Activated naive CD8-positive, alpha-beta T cell treated with anti-CD3 and anti-CD28 coated beads, Interleukin-2, amount 50 U/mL, for 24 hours (primary cell): ENCODE results near the gene SCFD1.
A peak's percentile ranks its signal among the peaks of the same experiment; 100 is the strongest.
"Not testable (repeated sequence)": the region's sequence is repeated elsewhere in the genome, so short reads cannot be mapped to it uniquely, and the experiment has no call there.

Experiments
- ATAC-seq: fragments of 150-1000 bp; cut with Tn5 transposase; one replicate; pipeline ENCODE4 v1.10.0; 2021
- DNase-seq: peaks from one replicate; pipeline ENCODE4 v3.0.0; 2021
- H3K27ac Mint-ChIP-seq: one replicate; pipeline ENCODE4 v1.8.0; 2021; ENCODE audit warnings: mild to moderate bottlenecking, mixed read lengths
- H3K27me3 Mint-ChIP-seq: one replicate; pipeline ENCODE4 v1.8.0; 2021; ENCODE audit warnings: mixed read lengths
- H3K36me3 Mint-ChIP-seq: one replicate; pipeline ENCODE4 v1.8.0; 2021; ENCODE audit warnings: low read depth, mixed read lengths
- H3K4me1 Mint-ChIP-seq: one replicate; pipeline ENCODE4 v1.8.0; 2021; ENCODE audit warnings: mixed read lengths
- H3K4me3 Mint-ChIP-seq: one replicate; pipeline ENCODE4 v1.8.0; 2021; ENCODE audit warnings: mild to moderate bottlenecking, moderate library complexity, mixed read lengths
- H3K9me3 Mint-ChIP-seq: one replicate; pipeline ENCODE4 v1.8.0; 2021; ENCODE audit warnings: mixed read lengths

The SCFD1 gene

GRCh38 chr14:30630248-30630647, 8.1 kb downstream of the SCFD1 start:
- Mint-ChIP-seq H3K4me1 (peaks cover 7% of the 10 kb centered on the region), H3K9me3 (no peaks in the 10 kb centered on the region), H3K27ac (no peak overlapping the region), H3K36me3 (peaks cover 34% of the 10 kb centered on the region), H3K4me3 (no peak overlapping the region), H3K27me3 (no peaks in the 10 kb centered on the region)
- ATAC-seq (no peak), DNase-seq (no peak)

DNA sequence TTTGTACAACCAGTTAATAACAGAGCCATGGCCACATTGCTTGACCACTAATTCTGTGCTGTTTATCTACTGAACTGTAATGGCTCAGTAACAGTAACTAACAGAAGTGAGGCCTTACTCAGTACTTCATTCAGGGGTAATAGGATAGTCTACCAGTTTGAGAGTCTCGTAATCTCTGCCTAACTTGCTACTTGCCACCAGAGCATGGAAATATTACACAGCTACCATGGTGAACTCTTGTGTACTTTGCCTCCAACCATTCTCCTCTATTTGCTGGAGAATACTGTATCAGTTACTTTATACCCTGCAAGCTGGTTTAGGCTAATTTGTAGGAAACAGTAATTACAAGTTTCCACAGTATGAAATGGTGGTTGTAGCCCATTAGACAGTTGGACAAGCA, 10.6 kb downstream of the SCFD1 start:
- H3K27me3 Mint-ChIP-seq, result no peaks in the 10 kb centered on the region
- H3K27ac Mint-ChIP-seq, result no peak overlapping the region
- no peak for ATAC-seq
- H3K36me3 Mint-ChIP-seq, result peaks cover 47% of the 10 kb centered on the region
- H3K9me3 Mint-ChIP-seq, result no peaks in the 10 kb centered on the region
- no peak overlapping the region for H3K4me3 Mint-ChIP-seq
- DNase-seq, result no peak
- H3K4me1 Mint-ChIP-seq, result peaks cover 4% of the 10 kb centered on the region

DNA sequence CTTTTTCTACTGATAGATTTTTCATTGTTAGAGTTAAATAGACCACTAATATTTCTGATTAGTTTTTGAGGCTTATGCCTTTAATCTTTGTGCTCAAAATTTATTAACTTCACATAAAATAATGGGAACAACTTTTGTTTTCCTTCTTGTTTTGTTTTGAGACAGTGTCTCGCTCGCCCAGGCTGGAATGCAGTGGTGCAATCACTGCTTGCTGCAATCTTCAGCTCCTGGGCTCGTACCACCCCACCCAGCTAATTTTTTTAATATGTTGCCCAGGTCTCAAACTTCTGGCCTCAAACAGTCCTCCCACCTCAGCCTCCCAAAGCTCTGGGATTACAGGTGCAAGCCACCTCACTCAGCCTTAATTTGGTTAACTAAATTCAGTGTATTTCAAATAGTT, 16.8 kb downstream of the SCFD1 start:
- no peaks in the 10 kb centered on the region for H3K9me3 Mint-ChIP-seq
- peaks cover 33% of the 10 kb centered on the region for H3K36me3 Mint-ChIP-seq
- no peak for DNase-seq
- no peaks in the 10 kb centered on the region for H3K4me1 Mint-ChIP-seq
- no peak overlapping the region for H3K4me3 Mint-ChIP-seq
- no peak overlapping the region for H3K27ac Mint-ChIP-seq
- H3K27me3 Mint-ChIP-seq, result no peaks in the 10 kb centered on the region
- no peak for ATAC-seq

- Mint-ChIP-seq H3K27me3 (no peaks in the 10 kb centered on the region), H3K36me3 (peaks cover 39% of the 10 kb centered on the region), H3K27ac (no peak overlapping the region), H3K4me3 (no peak overlapping the region), H3K4me1 (no peaks in the 10 kb centered on the region), H3K9me3 (peaks cover 14% of the 10 kb centered on the region)
- DNase-seq (no peak), ATAC-seq (no peak)
These were observed 19.1 kb downstream of the SCFD1 start for GRCh38 chr14:30641207-30641606.

DNA sequence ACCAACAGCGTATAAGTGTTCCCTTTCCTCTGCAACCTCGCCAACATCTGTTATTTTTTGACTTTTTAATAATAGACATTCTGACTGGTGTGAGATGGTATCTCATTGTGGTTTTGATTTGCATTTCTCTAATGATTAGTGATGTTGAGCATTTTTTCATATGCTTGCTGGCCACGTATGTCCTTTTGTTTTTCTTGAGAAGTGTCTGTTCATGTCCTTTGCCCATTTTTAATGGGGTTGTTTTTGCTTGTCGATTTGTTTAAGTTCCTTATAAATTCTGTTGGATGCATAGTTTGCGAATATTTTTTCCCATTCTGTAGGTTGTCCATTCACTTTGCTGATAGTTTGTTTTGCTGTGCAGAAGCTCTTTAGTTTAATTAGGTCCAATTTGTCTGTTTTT, 22.3 kb downstream of the SCFD1 start:
- not testable (repeated sequence) for H3K4me3 Mint-ChIP-seq, H3K27ac Mint-ChIP-seq, H3K27me3 Mint-ChIP-seq, ATAC-seq, DNase-seq, H3K4me1 Mint-ChIP-seq
- H3K9me3 Mint-ChIP-seq, result peaks cover 14% of the 10 kb centered on the region
- H3K36me3 Mint-ChIP-seq, result peaks cover 37% of the 10 kb centered on the region

- Mint-ChIP-seq H3K9me3 (peaks cover 14% of the 10 kb centered on the region), H3K4me1 (no peaks in the 10 kb centered on the region), H3K27ac (no peak overlapping the region), H3K4me3 (no peak overlapping the region), H3K27me3 (no peaks in the 10 kb centered on the region), H3K36me3 (peaks cover 43% of the 10 kb centered on the region)
- DNase-seq (no peak), ATAC-seq (no peak)
These were observed 23.5 kb downstream of the SCFD1 start for GRCh38 chr14:30645600-30645999.

- DNase-seq (no peak), ATAC-seq (no peak)
- H3K9me3 Mint-ChIP-seq, result peaks cover 14% of the 10 kb centered on the region
- no peaks in the 10 kb centered on the region for H3K27me3 Mint-ChIP-seq
- H3K27ac Mint-ChIP-seq, result no peak overlapping the region
- no peak overlapping the region for H3K4me3 Mint-ChIP-seq
- H3K4me1 Mint-ChIP-seq, result no peaks in the 10 kb centered on the region
- peaks cover 47% of the 10 kb centered on the region for H3K36me3 Mint-ChIP-seq
These were observed 26.4 kb downstream of the SCFD1 start for GRCh38 chr14:30648471-30648870.

- no peak overlapping the region for H3K4me3 Mint-ChIP-seq
- peaks cover 27% of the 10 kb centered on the region for H3K36me3 Mint-ChIP-seq
- H3K9me3 Mint-ChIP-seq, result no peaks in the 10 kb centered on the region
- H3K27me3 Mint-ChIP-seq, result no peaks in the 10 kb centered on the region
- H3K27ac Mint-ChIP-seq, result no peak overlapping the region
- H3K4me1 Mint-ChIP-seq, result no peaks in the 10 kb centered on the region
- ATAC-seq, result no peak
- DNase-seq, result no peak
These were observed 29.8 kb downstream of the SCFD1 start for GRCh38 chr14:30651937-30652336.

- ATAC-seq (no peak), DNase-seq (no peak)
- Mint-ChIP-seq H3K27me3 (no peaks in the 10 kb centered on the region), H3K9me3 (no peaks in the 10 kb centered on the region), H3K36me3 (peaks cover 27% of the 10 kb centered on the region), H3K27ac (no peak overlapping the region), H3K4me1 (no peaks in the 10 kb centered on the region), H3K4me3 (no peak overlapping the region)
These were observed 33.0 kb downstream of the SCFD1 start for GRCh38 chr14:30655124-30655523.

- DNase-seq (no peak), ATAC-seq (no peak)
- no peak overlapping the region for H3K4me3 Mint-ChIP-seq
- no peaks in the 10 kb centered on the region for H3K4me1 Mint-ChIP-seq
- H3K36me3 Mint-ChIP-seq, result peaks cover 29% of the 10 kb centered on the region
- no peak overlapping the region for H3K27ac Mint-ChIP-seq
- H3K27me3 Mint-ChIP-seq, result no peaks in the 10 kb centered on the region
- no peaks in the 10 kb centered on the region for H3K9me3 Mint-ChIP-seq
These were observed 33.5 kb downstream of the SCFD1 start for GRCh38 chr14:30655658-30656057.

- peaks cover 28% of the 10 kb centered on the region for H3K36me3 Mint-ChIP-seq
These were observed 34.1 kb downstream of the SCFD1 start for GRCh38 chr14:30656190-30656632.

GRCh38 chr14:30657050-30657449, 34.9 kb downstream of the SCFD1 start:
- peaks cover 21% of the 10 kb centered on the region for H3K36me3 Mint-ChIP-seq
- H3K27me3 Mint-ChIP-seq, result no peaks in the 10 kb centered on the region
- H3K27ac Mint-ChIP-seq, result no peak overlapping the region
- no peaks in the 10 kb centered on the region for H3K4me1 Mint-ChIP-seq
- DNase-seq (no peak), ATAC-seq (no peak)
- H3K4me3 Mint-ChIP-seq, result no peak overlapping the region
- H3K9me3 Mint-ChIP-seq, result no peaks in the 10 kb centered on the region

More at GRCh38 chr14:30656190-30656632, 34.1 kb downstream of the SCFD1 start:
- Mint-ChIP-seq H3K4me3 (no peak overlapping the region), H3K4me1 (no peaks in the 10 kb centered on the region), H3K27ac (no peak overlapping the region), H3K9me3 (no peaks in the 10 kb centered on the region), H3K27me3 (no peaks in the 10 kb centered on the region)
- peak; percentile 22 for DNase-seq
- no peak for ATAC-seq

DNA sequence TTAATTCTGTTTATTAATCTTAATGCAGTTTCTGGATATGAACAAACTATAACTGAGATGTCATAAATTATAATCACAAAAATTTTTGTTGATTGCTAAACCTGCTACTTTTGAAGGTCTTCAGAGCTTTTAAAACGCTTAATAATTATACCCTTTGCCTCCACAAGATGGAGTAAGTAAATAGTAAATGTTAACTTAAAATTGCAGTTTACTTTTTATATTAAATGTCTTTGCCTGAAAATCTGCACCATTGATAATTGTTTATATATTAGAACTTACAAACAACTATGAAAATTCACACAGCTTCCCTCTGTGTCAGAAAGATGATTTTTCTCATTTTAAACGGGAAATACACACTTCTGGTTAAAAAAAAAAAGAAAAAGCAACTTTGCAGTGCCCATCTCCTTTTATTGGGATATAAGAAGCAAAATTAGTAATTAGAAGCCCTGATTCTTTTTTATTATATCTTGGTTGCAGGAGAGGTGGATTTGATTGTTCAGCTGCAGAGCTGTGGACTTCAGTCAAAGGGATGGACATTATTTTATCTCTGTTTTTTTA, 35.6 kb downstream of the SCFD1 start:
- peaks cover 26% of the 10 kb centered on the region for H3K36me3 Mint-ChIP-seq
- H3K27me3 Mint-ChIP-seq, result no peaks in the 10 kb centered on the region
- H3K4me3 Mint-ChIP-seq, result no peak overlapping the region
- H3K4me1 Mint-ChIP-seq, result no peaks in the 10 kb centered on the region
- H3K9me3 Mint-ChIP-seq, result no peaks in the 10 kb centered on the region
- no peak for DNase-seq
- no peak for ATAC-seq
- H3K27ac Mint-ChIP-seq, result no peak overlapping the region

GRCh38 chr14:30658645-30659044, 36.5 kb downstream of the SCFD1 start:
- no peak overlapping the region for H3K27ac Mint-ChIP-seq
- no peaks in the 10 kb centered on the region for H3K27me3 Mint-ChIP-seq
- H3K36me3 Mint-ChIP-seq, result peaks cover 28% of the 10 kb centered on the region
- H3K4me1 Mint-ChIP-seq, result no peaks in the 10 kb centered on the region
- ATAC-seq, result no peak
- no peaks in the 10 kb centered on the region for H3K9me3 Mint-ChIP-seq
- no peak overlapping the region for H3K4me3 Mint-ChIP-seq
- DNase-seq, result no peak

DNA sequence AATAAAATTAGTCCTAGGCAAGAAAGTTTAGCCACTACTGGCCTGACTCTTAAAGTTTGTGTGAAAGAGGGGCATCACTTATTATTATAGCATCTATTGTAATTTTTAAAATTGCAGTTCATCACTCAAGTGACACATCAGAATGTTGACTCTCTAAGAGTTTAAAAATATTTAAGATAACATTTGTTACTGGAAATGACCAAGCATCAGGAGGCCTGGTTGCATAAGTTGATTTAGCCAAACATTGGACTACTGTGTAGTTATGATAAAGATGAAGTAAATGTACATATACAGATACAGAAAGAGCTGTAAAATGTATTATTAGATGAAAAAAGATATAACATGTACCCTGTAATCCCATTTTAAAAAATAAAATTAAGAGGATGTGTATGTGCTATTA, 47.5 kb downstream of the SCFD1 start:
- ATAC-seq, result no peak

GRCh38 chr14:30673071-30673470, 51.0 kb downstream of the SCFD1 start:
- no peaks in the 10 kb centered on the region for H3K4me1 Mint-ChIP-seq
- peaks cover 31% of the 10 kb centered on the region for H3K36me3 Mint-ChIP-seq
- DNase-seq, result no peak
- no peak overlapping the region for H3K4me3 Mint-ChIP-seq
- no peak for ATAC-seq
- no peaks in the 10 kb centered on the region for H3K27me3 Mint-ChIP-seq
- H3K9me3 Mint-ChIP-seq, result no peaks in the 10 kb centered on the region
- no peak overlapping the region for H3K27ac Mint-ChIP-seq

More for the DNA sequence above, 47.5 kb downstream of the SCFD1 start:
- H3K27me3 Mint-ChIP-seq, result no peaks in the 10 kb centered on the region
- no peak for DNase-seq
- H3K4me3 Mint-ChIP-seq, result no peak overlapping the region
- H3K4me1 Mint-ChIP-seq, result peaks cover 5% of the 10 kb centered on the region
- peaks cover 5% of the 10 kb centered on the region for H3K9me3 Mint-ChIP-seq
- H3K36me3 Mint-ChIP-seq, result peaks cover 30% of the 10 kb centered on the region
- no peak overlapping the region for H3K27ac Mint-ChIP-seq
